Measurements from ENCODE around the gene EBLN2.
A peak's percentile ranks its signal among the peaks of the same experiment; 100 is the strongest.

The EBLN2 gene

GRCh38 chr3:73081140-73081539 lies 19.7 kb downstream of the EBLN2 start:
- no peak overlapping the region for H3K4me3 ChIP-seq (ENCODE audit: low read depth, low read length)
- no peak for DNase-seq (ENCODE audit: low read depth)
- TF ChIP-seq CTCF (IDR thresholded peaks at IDR 0.05; ENCODE audit: insufficient read depth, low read depth, low read length, missing control alignments), result no peak

- no peak overlapping the region for H3K4me3 ChIP-seq (ENCODE audit: low read depth, low read length)
- DNase-seq (ENCODE audit: low read depth), result no peak
- TF ChIP-seq CTCF (IDR thresholded peaks at IDR 0.05; ENCODE audit: insufficient read depth, low read depth, low read length, missing control alignments), result no peak
Measured at GRCh38 chr3:73084170-73084569, 22.7 kb downstream of the EBLN2 start.

- TF ChIP-seq CTCF (IDR thresholded peaks at IDR 0.05; ENCODE audit: insufficient read depth, low read depth, low read length, missing control alignments), result peak; percentile 68
- peak; percentile 37 for DNase-seq (ENCODE audit: low read depth)
- no peak overlapping the region for H3K4me3 ChIP-seq (ENCODE audit: low read depth, low read length)
Measured at GRCh38 chr3:73086071-73086494, 24.6 kb downstream of the EBLN2 start.

- H3K4me3 ChIP-seq (ENCODE audit: low read depth, low read length), result no peak overlapping the region
- DNase-seq (ENCODE audit: low read depth), result no peak
Measured at GRCh38 chr3:73094129-73094528, 32.7 kb downstream of the EBLN2 start.

GRCh38 chr3:73094951-73095350 lies 33.5 kb downstream of the EBLN2 start:
- H3K4me3 ChIP-seq (ENCODE audit: low read depth, low read length), result no peak overlapping the region
- no peak for DNase-seq (ENCODE audit: low read depth)
- no peak for TF ChIP-seq CTCF (IDR thresholded peaks at IDR 0.05; ENCODE audit: insufficient read depth, low read depth, low read length, missing control alignments)

More at GRCh38 chr3:73094129-73094528, 32.7 kb downstream of the EBLN2 start:
- TF ChIP-seq CTCF (IDR thresholded peaks at IDR 0.05; ENCODE audit: insufficient read depth, low read depth, low read length, missing control alignments), result no peak

- no peak overlapping the region for H3K4me3 ChIP-seq (ENCODE audit: low read depth, low read length)
Measured at GRCh38 chr3:73096169-73096568, 34.7 kb downstream of the EBLN2 start.

More at GRCh38 chr3:73096169-73096568, 34.7 kb downstream of the EBLN2 start:
- no peak for DNase-seq (ENCODE audit: low read depth)
- TF ChIP-seq CTCF (IDR thresholded peaks at IDR 0.05; ENCODE audit: insufficient read depth, low read depth, low read length, missing control alignments), result no peak
